Measurements from ENCODE around the gene WDR90. TPM values are rescaled to one million over a fixed set of nuclear protein-coding genes. Genes with fewer than 3 reads are reported as not detected.
A peak's percentile ranks its signal among the peaks of the same experiment; 100 is the strongest.

The WDR90 gene
- total RNA-seq, 1 donor from 2014 or later, result 21.2 TPM

DNA sequence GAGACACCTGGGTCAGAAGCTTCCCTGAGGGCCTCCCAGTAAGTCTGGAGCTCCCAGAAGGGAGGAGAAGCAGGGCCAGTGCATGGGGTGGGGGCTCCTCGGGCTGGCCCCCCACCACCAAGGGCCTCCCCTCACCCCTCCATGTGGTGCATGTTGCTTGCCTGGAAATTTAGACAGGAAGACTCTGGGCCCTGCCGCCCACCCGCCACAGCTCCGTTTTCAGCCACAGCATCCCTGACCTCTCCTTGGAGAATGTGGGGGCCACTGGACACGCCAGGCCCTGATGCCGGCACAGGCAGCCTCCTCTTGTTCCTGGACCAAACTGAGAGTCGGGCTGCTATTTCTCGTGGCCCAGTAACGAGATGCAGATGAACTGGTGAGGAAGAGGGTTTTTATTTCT lies 10.3 kb upstream of the WDR90 start:
- H3K4me2 ChIP-seq (ENCODE audit: low read length), result no peak overlapping the region
- no peaks in the 10 kb centered on the region for H3K36me3 ChIP-seq (ENCODE audit: insufficient read depth, low read length)
- H3K9ac ChIP-seq (ENCODE audit: low read length), result no peak overlapping the region
- Mint-ChIP-seq H3K27ac (ENCODE audit: unreplicated experiment) (no peak overlapping the region), H3K9me3 (ENCODE audit: unreplicated experiment) (no peaks in the 10 kb centered on the region), H3K4me3 (ENCODE audit: unreplicated experiment) (no peak overlapping the region), H3K27me3 (ENCODE audit: low read depth, unreplicated experiment) (no peaks in the 10 kb centered on the region), H3K4me1 (ENCODE audit: low read depth, unreplicated experiment) (no peaks in the 10 kb centered on the region), H3K36me3 (ENCODE audit: low read depth, unreplicated experiment) (no peaks in the 10 kb centered on the region)
- H3K4me3 ChIP-seq (ENCODE audit: insufficient read depth, low read depth, low read length), result no peak overlapping the region
- H3K9me3 ChIP-seq (ENCODE audit: insufficient read depth, low read depth, low read length), result no peaks in the 10 kb centered on the region
- H3K4me1 ChIP-seq (ENCODE audit: insufficient read depth, low read length), result peaks cover 8% of the 10 kb centered on the region
- TF ChIP-seq EZH2 (IDR thresholded peaks at IDR 0.05; ENCODE audit: insufficient read depth, low read length), result no peak
- no peak for TF ChIP-seq CTCF (IDR thresholded peaks at IDR 0.05; ENCODE audit: insufficient read depth, low read depth, low read length)
- DNase-seq (ENCODE audit: low read depth) (no peak), FAIRE-seq (no peak)
- no peak overlapping the region for H3K27ac ChIP-seq (ENCODE audit: low read depth, low read length)
- no peaks in the 10 kb centered on the region for H3K27me3 ChIP-seq (ENCODE audit: insufficient read depth, low read length)
- H4K20me1 ChIP-seq (ENCODE audit: insufficient read depth, low read length), result peaks cover 14% of the 10 kb centered on the region
- peaks cover 15% of the 10 kb centered on the region for H3K79me2 ChIP-seq (ENCODE audit: insufficient read depth, low read length)
- no peak overlapping the region for H2AFZ ChIP-seq (ENCODE audit: low read depth, low read length)

GRCh38 chr16:640614-641013 lies 8.6 kb upstream of the WDR90 start:
- H3K27ac ChIP-seq (ENCODE audit: low read depth, low read length), result no peak overlapping the region
- Mint-ChIP-seq H3K4me3 (ENCODE audit: unreplicated experiment) (peak overlapping the region; percentile 45), H3K4me1 (ENCODE audit: low read depth, unreplicated experiment) (no peaks in the 10 kb centered on the region), H3K9me3 (ENCODE audit: unreplicated experiment) (no peaks in the 10 kb centered on the region), H3K36me3 (ENCODE audit: low read depth, unreplicated experiment) (no peaks in the 10 kb centered on the region), H3K27ac (ENCODE audit: unreplicated experiment) (no peak overlapping the region), H3K27me3 (ENCODE audit: low read depth, unreplicated experiment) (no peaks in the 10 kb centered on the region)
- FAIRE-seq, result no peak
- H4K20me1 ChIP-seq (ENCODE audit: insufficient read depth, low read length), result no peaks in the 10 kb centered on the region
- H2AFZ ChIP-seq (ENCODE audit: low read depth, low read length), result no peak overlapping the region
- H3K4me2 ChIP-seq (ENCODE audit: low read length), result no peak overlapping the region
- H3K4me3 ChIP-seq (ENCODE audit: insufficient read depth, low read depth, low read length), result no peak overlapping the region
- no peaks in the 10 kb centered on the region for H3K36me3 ChIP-seq (ENCODE audit: insufficient read depth, low read length)
- H3K27me3 ChIP-seq (ENCODE audit: insufficient read depth, low read length), result no peaks in the 10 kb centered on the region
- no peak for DNase-seq (ENCODE audit: low read depth)
- TF ChIP-seq EZH2 (IDR thresholded peaks at IDR 0.05; ENCODE audit: insufficient read depth, low read length) (no peak), CTCF (IDR thresholded peaks at IDR 0.05; ENCODE audit: insufficient read depth, low read depth, low read length) (no peak)
- peaks cover 5% of the 10 kb centered on the region for H3K79me2 ChIP-seq (ENCODE audit: insufficient read depth, low read length)
- no peaks in the 10 kb centered on the region for H3K9me3 ChIP-seq (ENCODE audit: insufficient read depth, low read depth, low read length)
- peaks cover 8% of the 10 kb centered on the region for H3K4me1 ChIP-seq (ENCODE audit: insufficient read depth, low read length)
- no peak overlapping the region for H3K9ac ChIP-seq (ENCODE audit: low read length)

GRCh38 chr16:641326-642188 lies 7.6 kb upstream of the WDR90 start, which contains the start of gene MCRIP2:
TSS of gene MCRIP2 (plus strand) at chr16:641828. CDS start at chr16:641992, 164 bp downstream.
- no peak for TF ChIP-seq CTCF (IDR thresholded peaks at IDR 0.05; ENCODE audit: insufficient read depth, low read depth, low read length)
- no peak for TF ChIP-seq EZH2 (IDR thresholded peaks at IDR 0.05; ENCODE audit: insufficient read depth, low read length)
- peak within 1 kb of the TSS; percentile 91 for H2AFZ ChIP-seq (ENCODE audit: low read depth, low read length)
- H3K4me3 Mint-ChIP-seq (ENCODE audit: unreplicated experiment), result peak within 1 kb of the TSS; percentile 76
- H3K27ac Mint-ChIP-seq (ENCODE audit: unreplicated experiment), result no peak within 1 kb of the TSS
- peaks cover 8% of the 10 kb centered on the region for H3K4me1 ChIP-seq (ENCODE audit: insufficient read depth, low read length)
- no peak for FAIRE-seq
- H3K4me3 ChIP-seq (ENCODE audit: insufficient read depth, low read depth, low read length), result peak within 1 kb of the TSS; percentile 52
- peak; percentile 28 for DNase-seq (ENCODE audit: low read depth)
- H4K20me1 ChIP-seq (ENCODE audit: insufficient read depth, low read length), result no peaks in the 10 kb centered on the region
- no peaks in the 10 kb centered on the region for H3K36me3 Mint-ChIP-seq (ENCODE audit: low read depth, unreplicated experiment)
- H3K9ac ChIP-seq (ENCODE audit: low read length), result peak within 1 kb of the TSS; percentile 67
- H3K27ac ChIP-seq (ENCODE audit: low read depth, low read length), result no peak within 1 kb of the TSS
- no peaks in the 10 kb centered on the region for H3K4me1 Mint-ChIP-seq (ENCODE audit: low read depth, unreplicated experiment)
- H3K36me3 ChIP-seq (ENCODE audit: insufficient read depth, low read length), result no peaks in the 10 kb centered on the region
- no peaks in the 10 kb centered on the region for H3K27me3 Mint-ChIP-seq (ENCODE audit: low read depth, unreplicated experiment)
- H3K4me2 ChIP-seq (ENCODE audit: low read length), result peak within 1 kb of the TSS; percentile 86
- no peaks in the 10 kb centered on the region for H3K9me3 ChIP-seq (ENCODE audit: insufficient read depth, low read depth, low read length)
- H3K79me2 ChIP-seq (ENCODE audit: insufficient read depth, low read length), result no peaks in the 10 kb centered on the region
- H3K9me3 Mint-ChIP-seq (ENCODE audit: unreplicated experiment), result no peaks in the 10 kb centered on the region
- H3K27me3 ChIP-seq (ENCODE audit: insufficient read depth, low read length), result no peaks in the 10 kb centered on the region
